ENCODE results near the gene TCIRG1.
A peak's percentile ranks its signal among the peaks of the same experiment; 100 is the strongest.

Gene TCIRG1

DNA sequence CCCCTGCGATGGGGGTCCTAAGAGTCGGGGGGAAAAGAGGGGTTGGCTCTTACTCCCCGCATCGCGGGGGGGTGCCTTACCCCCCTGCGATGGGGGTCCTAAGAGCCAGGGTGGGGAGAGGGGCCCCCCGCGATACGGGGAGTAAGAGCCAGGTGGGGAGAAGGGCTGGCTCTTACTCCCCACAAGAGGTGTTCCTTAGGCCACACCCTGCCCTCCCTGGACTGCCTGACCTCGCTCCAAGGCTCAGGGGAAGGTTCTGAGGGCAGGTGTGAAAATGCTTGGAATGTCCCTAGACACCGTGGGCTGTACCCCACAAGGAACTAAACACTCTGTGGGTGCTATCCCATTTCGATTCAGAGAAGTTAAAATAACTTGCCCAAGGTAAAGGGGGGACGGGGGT lies 42.8 kb upstream of the TCIRG1 start:
- TF ChIP-seq GLIS3 (CRISPR knock-in tag; IDR thresholded peaks at IDR 0.05): no peak
- TF ChIP-seq, protein P1, sequence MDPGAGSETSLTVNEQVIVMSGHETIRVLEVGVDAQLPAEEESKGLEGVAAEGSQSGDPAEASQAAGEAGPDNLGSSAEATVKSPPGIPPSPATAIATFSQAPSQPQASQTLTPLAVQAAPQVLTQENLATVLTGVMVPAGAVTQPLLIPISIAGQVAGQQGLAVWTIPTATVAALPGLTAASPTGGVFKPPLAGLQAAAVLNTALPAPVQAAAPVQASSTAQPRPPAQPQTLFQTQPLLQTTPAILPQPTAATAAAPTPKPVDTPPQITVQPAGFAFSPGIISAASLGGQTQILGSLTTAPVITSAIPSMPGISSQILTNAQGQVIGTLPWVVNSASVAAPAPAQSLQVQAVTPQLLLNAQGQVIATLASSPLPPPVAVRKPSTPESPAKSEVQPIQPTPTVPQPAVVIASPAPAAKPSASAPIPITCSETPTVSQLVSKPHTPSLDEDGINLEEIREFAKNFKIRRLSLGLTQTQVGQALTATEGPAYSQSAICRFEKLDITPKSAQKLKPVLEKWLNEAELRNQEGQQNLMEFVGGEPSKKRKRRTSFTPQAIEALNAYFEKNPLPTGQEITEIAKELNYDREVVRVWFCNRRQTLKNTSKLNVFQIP (CRISPR knock-in tag; IDR thresholded peaks at IDR 0.05; ENCODE audit: borderline replicate concordance, low read depth): no peak
- ATAC-seq: no peak

DNA sequence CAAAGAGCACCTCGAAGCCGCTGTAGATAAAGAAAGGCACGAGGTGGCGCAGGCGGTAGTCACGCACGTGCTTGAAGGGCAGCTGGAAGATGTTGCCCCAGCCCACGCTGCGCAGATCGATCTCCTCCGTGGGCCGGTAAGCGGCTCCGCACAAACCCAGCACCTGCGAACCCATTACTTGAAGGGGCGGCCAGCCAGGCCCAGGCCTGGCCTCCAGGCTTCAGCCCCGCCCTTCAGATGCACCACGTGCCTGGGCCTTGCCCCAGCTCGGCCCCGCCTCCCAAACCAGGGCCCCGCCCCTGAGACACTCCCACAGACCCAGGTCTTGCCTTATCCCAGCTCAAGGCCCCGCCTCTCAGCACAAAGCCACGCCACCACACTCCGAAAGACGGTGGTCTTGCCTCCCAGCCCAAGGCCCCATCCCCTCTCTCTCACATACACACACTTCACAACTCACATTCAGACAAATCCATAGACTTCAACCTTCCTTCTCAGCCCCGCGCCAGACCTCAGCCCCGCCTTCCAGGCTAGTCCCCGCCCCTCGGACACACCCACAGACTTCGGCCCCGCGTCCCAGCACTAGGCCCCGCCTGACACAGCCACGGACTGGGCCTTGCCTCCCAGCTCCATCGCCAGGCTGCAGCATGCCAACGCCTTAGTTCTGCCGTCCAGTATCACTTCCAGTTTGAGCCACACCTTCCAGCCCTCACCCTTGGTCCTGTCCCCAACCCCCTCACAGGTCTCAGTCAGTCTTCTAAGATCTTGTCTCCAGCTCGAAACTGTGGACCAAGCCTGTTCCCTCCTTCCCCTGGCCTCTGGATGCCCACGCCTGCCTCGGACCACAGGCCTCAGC lies 42.0 kb upstream of the TCIRG1 start:
- ATAC-seq: peak; percentile 79
- TF ChIP-seq ZNF8 (CRISPR knock-in tag; IDR thresholded peaks at IDR 0.05) (no peak), RARB (CRISPR knock-in tag; IDR thresholded peaks at IDR 0.05) (no peak), ISL1 (CRISPR knock-in tag; IDR thresholded peaks at IDR 0.05) (no peak), GLIS3 (CRISPR knock-in tag; IDR thresholded peaks at IDR 0.05) (no peak), ZNF565 (CRISPR knock-in tag; conservative IDR thresholded peaks at IDR 0.05; ENCODE audit: low read depth) (no peak), ZNF70 (CRISPR knock-in tag; IDR thresholded peaks at IDR 0.05) (no peak), OSR1 (CRISPR knock-in tag; IDR thresholded peaks at IDR 0.05) (no peak), ZFP30 (CRISPR knock-in tag; IDR thresholded peaks at IDR 0.05) (no peak), PPARA (CRISPR knock-in tag; IDR thresholded peaks at IDR 0.05; ENCODE audit: borderline replicate concordance) (no peak), BACH2 (CRISPR knock-in tag; IDR thresholded peaks at IDR 0.05; ENCODE audit: borderline replicate concordance) (no peak), TOX (CRISPR knock-in tag; IDR thresholded peaks at IDR 0.05; ENCODE audit: borderline replicate concordance) (no peak), ESRRG (CRISPR knock-in tag; IDR thresholded peaks at IDR 0.05) (no peak), TCF4 (CRISPR knock-in tag; IDR thresholded peaks at IDR 0.05; ENCODE audit: borderline replicate concordance) (no peak), ZFP3 (CRISPR knock-in tag; IDR thresholded peaks at IDR 0.05) (no peak)
- TF ChIP-seq, protein P1 (CRISPR knock-in tag; IDR thresholded peaks at IDR 0.05; ENCODE audit: borderline replicate concordance, low read depth): no peak
- TF ChIP-seq, protein P2, sequence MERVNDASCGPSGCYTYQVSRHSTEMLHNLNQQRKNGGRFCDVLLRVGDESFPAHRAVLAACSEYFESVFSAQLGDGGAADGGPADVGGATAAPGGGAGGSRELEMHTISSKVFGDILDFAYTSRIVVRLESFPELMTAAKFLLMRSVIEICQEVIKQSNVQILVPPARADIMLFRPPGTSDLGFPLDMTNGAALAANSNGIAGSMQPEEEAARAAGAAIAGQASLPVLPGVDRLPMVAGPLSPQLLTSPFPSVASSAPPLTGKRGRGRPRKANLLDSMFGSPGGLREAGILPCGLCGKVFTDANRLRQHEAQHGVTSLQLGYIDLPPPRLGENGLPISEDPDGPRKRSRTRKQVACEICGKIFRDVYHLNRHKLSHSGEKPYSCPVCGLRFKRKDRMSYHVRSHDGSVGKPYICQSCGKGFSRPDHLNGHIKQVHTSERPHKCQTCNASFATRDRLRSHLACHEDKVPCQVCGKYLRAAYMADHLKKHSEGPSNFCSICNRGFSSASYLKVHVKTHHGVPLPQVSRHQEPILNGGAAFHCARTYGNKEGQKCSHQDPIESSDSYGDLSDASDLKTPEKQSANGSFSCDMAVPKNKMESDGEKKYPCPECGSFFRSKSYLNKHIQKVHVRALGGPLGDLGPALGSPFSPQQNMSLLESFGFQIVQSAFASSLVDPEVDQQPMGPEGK (CRISPR knock-in tag; IDR thresholded peaks at IDR 0.05; ENCODE audit: borderline replicate concordance): no peak
- TF ChIP-seq, protein P3, sequence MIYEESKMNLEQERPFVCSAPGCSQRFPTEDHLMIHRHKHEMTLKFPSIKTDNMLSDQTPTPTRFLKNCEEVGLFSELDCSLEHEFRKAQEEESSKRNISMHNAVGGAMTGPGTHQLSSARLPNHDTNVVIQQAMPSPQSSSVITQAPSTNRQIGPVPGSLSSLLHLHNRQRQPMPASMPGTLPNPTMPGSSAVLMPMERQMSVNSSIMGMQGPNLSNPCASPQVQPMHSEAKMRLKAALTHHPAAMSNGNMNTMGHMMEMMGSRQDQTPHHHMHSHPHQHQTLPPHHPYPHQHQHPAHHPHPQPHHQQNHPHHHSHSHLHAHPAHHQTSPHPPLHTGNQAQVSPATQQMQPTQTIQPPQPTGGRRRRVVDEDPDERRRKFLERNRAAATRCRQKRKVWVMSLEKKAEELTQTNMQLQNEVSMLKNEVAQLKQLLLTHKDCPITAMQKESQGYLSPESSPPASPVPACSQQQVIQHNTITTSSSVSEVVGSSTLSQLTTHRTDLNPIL (CRISPR knock-in tag; IDR thresholded peaks at IDR 0.05; ENCODE audit: low read depth): no peak
- TF ChIP-seq, protein P4, sequence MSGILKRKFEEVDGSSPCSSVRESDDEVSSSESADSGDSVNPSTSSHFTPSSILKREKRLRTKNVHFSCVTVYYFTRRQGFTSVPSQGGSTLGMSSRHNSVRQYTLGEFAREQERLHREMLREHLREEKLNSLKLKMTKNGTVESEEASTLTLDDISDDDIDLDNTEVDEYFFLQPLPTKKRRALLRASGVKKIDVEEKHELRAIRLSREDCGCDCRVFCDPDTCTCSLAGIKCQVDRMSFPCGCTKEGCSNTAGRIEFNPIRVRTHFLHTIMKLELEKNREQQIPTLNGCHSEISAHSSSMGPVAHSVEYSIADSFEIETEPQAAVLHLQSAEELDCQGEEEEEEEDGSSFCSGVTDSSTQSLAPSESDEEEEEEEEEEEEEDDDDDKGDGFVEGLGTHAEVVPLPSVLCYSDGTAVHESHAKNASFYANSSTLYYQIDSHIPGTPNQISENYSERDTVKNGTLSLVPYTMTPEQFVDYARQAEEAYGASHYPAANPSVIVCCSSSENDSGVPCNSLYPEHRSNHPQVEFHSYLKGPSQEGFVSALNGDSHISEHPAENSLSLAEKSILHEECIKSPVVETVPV (CRISPR knock-in tag; IDR thresholded peaks at IDR 0.05): no peak
- TF ChIP-seq, protein P5, sequence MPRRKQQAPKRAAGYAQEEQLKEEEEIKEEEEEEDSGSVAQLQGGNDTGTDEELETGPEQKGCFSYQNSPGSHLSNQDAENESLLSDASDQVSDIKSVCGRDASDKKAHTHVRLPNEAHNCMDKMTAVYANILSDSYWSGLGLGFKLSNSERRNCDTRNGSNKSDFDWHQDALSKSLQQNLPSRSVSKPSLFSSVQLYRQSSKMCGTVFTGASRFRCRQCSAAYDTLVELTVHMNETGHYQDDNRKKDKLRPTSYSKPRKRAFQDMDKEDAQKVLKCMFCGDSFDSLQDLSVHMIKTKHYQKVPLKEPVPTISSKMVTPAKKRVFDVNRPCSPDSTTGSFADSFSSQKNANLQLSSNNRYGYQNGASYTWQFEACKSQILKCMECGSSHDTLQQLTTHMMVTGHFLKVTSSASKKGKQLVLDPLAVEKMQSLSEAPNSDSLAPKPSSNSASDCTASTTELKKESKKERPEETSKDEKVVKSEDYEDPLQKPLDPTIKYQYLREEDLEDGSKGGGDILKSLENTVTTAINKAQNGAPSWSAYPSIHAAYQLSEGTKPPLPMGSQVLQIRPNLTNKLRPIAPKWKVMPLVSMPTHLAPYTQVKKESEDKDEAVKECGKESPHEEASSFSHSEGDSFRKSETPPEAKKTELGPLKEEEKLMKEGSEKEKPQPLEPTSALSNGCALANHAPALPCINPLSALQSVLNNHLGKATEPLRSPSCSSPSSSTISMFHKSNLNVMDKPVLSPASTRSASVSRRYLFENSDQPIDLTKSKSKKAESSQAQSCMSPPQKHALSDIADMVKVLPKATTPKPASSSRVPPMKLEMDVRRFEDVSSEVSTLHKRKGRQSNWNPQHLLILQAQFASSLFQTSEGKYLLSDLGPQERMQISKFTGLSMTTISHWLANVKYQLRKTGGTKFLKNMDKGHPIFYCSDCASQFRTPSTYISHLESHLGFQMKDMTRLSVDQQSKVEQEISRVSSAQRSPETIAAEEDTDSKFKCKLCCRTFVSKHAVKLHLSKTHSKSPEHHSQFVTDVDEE (CRISPR knock-in tag; IDR thresholded peaks at IDR 0.05): no peak

Measured in SK-N-SH treated with all-trans-retinoic acid at 6 μM for 48 hours (cell line).